ENCODE measurements around the gene SAP30.

Gene SAP30

GRCh38 chr4:173397604-173398003 is 26.9 kb downstream of the SAP30 start:
- no peak overlapping the region for H3K4me3 ChIP-seq (ENCODE audit: extremely low read depth, insufficient read depth, low read length, poor library complexity, severe bottlenecking)
- no peak overlapping the region for H3K27ac ChIP-seq (ENCODE audit: low read depth, low read length, severe bottlenecking)
- H3K36me3 ChIP-seq (ENCODE audit: control insufficient read depth, insufficient read depth, low read length): no peaks in the 10 kb centered on the region
- WGBS, 2 experiments (ENCODE audit: insufficient coverage in 2 of 2): 83 to 100% methylated on average over 1 of the region's 1 CpG
- no peaks in the 10 kb centered on the region for H3K9me3 ChIP-seq (ENCODE audit: control insufficient read depth, low read length)
- H3K4me1 ChIP-seq (ENCODE audit: control insufficient read depth, insufficient read depth, low read length, poor library complexity, severe bottlenecking): no peaks in the 10 kb centered on the region

GRCh38 chr4:173398220-173398619 is 27.5 kb downstream of the SAP30 start:
- Histone ChIP-seq H3K4me1 (ENCODE audit: control insufficient read depth, insufficient read depth, low read length, poor library complexity, severe bottlenecking) (no peaks in the 10 kb centered on the region), H3K4me3 (ENCODE audit: extremely low read depth, insufficient read depth, low read length, poor library complexity, severe bottlenecking) (no peak overlapping the region), H3K27ac (ENCODE audit: low read depth, low read length, severe bottlenecking) (no peak overlapping the region)

GRCh38 chr4:173398779-173399415 is 28.1 kb downstream of the SAP30 start, which contains the start of gene SCRG1:
Gene SCRG1 (minus strand): TSS chr4:173399116. CDS start chr4:173391414, 7,702 bp downstream.
- no peaks in the 10 kb centered on the region for H3K9me3 ChIP-seq (ENCODE audit: control insufficient read depth, low read length)
- no peaks in the 10 kb centered on the region for H3K4me1 ChIP-seq (ENCODE audit: control insufficient read depth, insufficient read depth, low read length, poor library complexity, severe bottlenecking)
- WGBS, 2 experiments (ENCODE audit: insufficient coverage in 2 of 2): 21 to 90% methylated on average over 2 to 3 of the region's 4 CpGs
- H3K36me3 ChIP-seq (ENCODE audit: control insufficient read depth, insufficient read depth, low read length): no peaks in the 10 kb centered on the region
- H3K27ac ChIP-seq (ENCODE audit: low read depth, low read length, severe bottlenecking): no peak within 1 kb of the TSS
- H3K4me3 ChIP-seq (ENCODE audit: extremely low read depth, insufficient read depth, low read length, poor library complexity, severe bottlenecking): no peak within 1 kb of the TSS

More at GRCh38 chr4:173398220-173398619, 27.5 kb downstream of the SAP30 start:
- no peaks in the 10 kb centered on the region for H3K36me3 ChIP-seq (ENCODE audit: control insufficient read depth, insufficient read depth, low read length)
- H3K9me3 ChIP-seq (ENCODE audit: control insufficient read depth, low read length): no peaks in the 10 kb centered on the region

GRCh38 chr4:173401063-173401462 is 30.3 kb downstream of the SAP30 start:
- Histone ChIP-seq H3K4me1 (ENCODE audit: control insufficient read depth, insufficient read depth, low read length, poor library complexity, severe bottlenecking) (no peaks in the 10 kb centered on the region), H3K27ac (ENCODE audit: low read depth, low read length, severe bottlenecking) (no peak overlapping the region), H3K4me3 (ENCODE audit: extremely low read depth, insufficient read depth, low read length, poor library complexity, severe bottlenecking) (no peak overlapping the region), H3K9me3 (ENCODE audit: control insufficient read depth, low read length) (no peaks in the 10 kb centered on the region), H3K36me3 (ENCODE audit: control insufficient read depth, insufficient read depth, low read length) (no peaks in the 10 kb centered on the region)
- 77% methylated on average over 2 of the region's 4 CpGs for WGBS, 2 experiments (ENCODE audit: insufficient coverage in 2 of 2)

- Histone ChIP-seq H3K9me3 (ENCODE audit: control insufficient read depth, low read length) (no peaks in the 10 kb centered on the region), H3K27ac (ENCODE audit: low read depth, low read length, severe bottlenecking) (no peak overlapping the region), H3K36me3 (ENCODE audit: control insufficient read depth, insufficient read depth, low read length) (no peaks in the 10 kb centered on the region), H3K4me3 (ENCODE audit: extremely low read depth, insufficient read depth, low read length, poor library complexity, severe bottlenecking) (no peak overlapping the region), H3K4me1 (ENCODE audit: control insufficient read depth, insufficient read depth, low read length, poor library complexity, severe bottlenecking) (no peaks in the 10 kb centered on the region)
- WGBS, 2 experiments (ENCODE audit: insufficient coverage in 2 of 2): 93 to 96% methylated on average over 2 of the region's 2 CpGs
Measured at GRCh38 chr4:173403051-173403450, 32.3 kb downstream of the SAP30 start.

- H3K4me3 ChIP-seq (ENCODE audit: extremely low read depth, insufficient read depth, low read length, poor library complexity, severe bottlenecking): no peak overlapping the region
- no peaks in the 10 kb centered on the region for H3K4me1 ChIP-seq (ENCODE audit: control insufficient read depth, insufficient read depth, low read length, poor library complexity, severe bottlenecking)
- H3K27ac ChIP-seq (ENCODE audit: low read depth, low read length, severe bottlenecking): no peak overlapping the region
- 92 to 94% methylated on average over 2 of the region's 3 CpGs for WGBS, 2 experiments (ENCODE audit: insufficient coverage in 2 of 2)
- no peaks in the 10 kb centered on the region for H3K9me3 ChIP-seq (ENCODE audit: control insufficient read depth, low read length)
- H3K36me3 ChIP-seq (ENCODE audit: control insufficient read depth, insufficient read depth, low read length): no peaks in the 10 kb centered on the region
Measured at GRCh38 chr4:173404296-173404865, 33.6 kb downstream of the SAP30 start.

GRCh38 chr4:173405840-173406606 is 35.3 kb downstream of the SAP30 start:
- no peaks in the 10 kb centered on the region for H3K4me1 ChIP-seq (ENCODE audit: control insufficient read depth, insufficient read depth, low read length, poor library complexity, severe bottlenecking)
- H3K4me3 ChIP-seq (ENCODE audit: extremely low read depth, insufficient read depth, low read length, poor library complexity, severe bottlenecking): no peak overlapping the region
- H3K27ac ChIP-seq (ENCODE audit: low read depth, low read length, severe bottlenecking): no peak overlapping the region
- no peaks in the 10 kb centered on the region for H3K9me3 ChIP-seq (ENCODE audit: control insufficient read depth, low read length)
- 75 to 100% methylated on average over 1 of the region's 4 CpGs for WGBS, 2 experiments (ENCODE audit: insufficient coverage in 2 of 2)
- no peaks in the 10 kb centered on the region for H3K36me3 ChIP-seq (ENCODE audit: control insufficient read depth, insufficient read depth, low read length)

- Histone ChIP-seq H3K27ac (ENCODE audit: low read depth, low read length, severe bottlenecking) (no peak overlapping the region), H3K9me3 (ENCODE audit: control insufficient read depth, low read length) (no peaks in the 10 kb centered on the region), H3K4me3 (ENCODE audit: extremely low read depth, insufficient read depth, low read length, poor library complexity, severe bottlenecking) (no peak overlapping the region), H3K4me1 (ENCODE audit: control insufficient read depth, insufficient read depth, low read length, poor library complexity, severe bottlenecking) (no peaks in the 10 kb centered on the region), H3K36me3 (ENCODE audit: control insufficient read depth, insufficient read depth, low read length) (no peaks in the 10 kb centered on the region)
- WGBS, 2 experiments (ENCODE audit: insufficient coverage in 2 of 2): 50% methylated on average over 2 of the region's 2 CpGs
Measured at GRCh38 chr4:173410079-173410478, 39.3 kb downstream of the SAP30 start.

- H3K4me1 ChIP-seq (ENCODE audit: control insufficient read depth, insufficient read depth, low read length, poor library complexity, severe bottlenecking): no peaks in the 10 kb centered on the region
Measured at GRCh38 chr4:173411106-173411693, 40.4 kb downstream of the SAP30 start.

GRCh38 chr4:173413036-173413435 is 42.3 kb downstream of the SAP30 start:
- H3K4me3 ChIP-seq (ENCODE audit: extremely low read depth, insufficient read depth, low read length, poor library complexity, severe bottlenecking): no peak overlapping the region
- WGBS, 2 experiments (ENCODE audit: insufficient coverage in 2 of 2): 100% methylated on average over 1 of the region's 1 CpG; no CpG with 5 or more reads in 1 of the 2 experiments
- H3K9me3 ChIP-seq (ENCODE audit: control insufficient read depth, low read length): no peaks in the 10 kb centered on the region
- no peaks in the 10 kb centered on the region for H3K36me3 ChIP-seq (ENCODE audit: control insufficient read depth, insufficient read depth, low read length)
- H3K27ac ChIP-seq (ENCODE audit: low read depth, low read length, severe bottlenecking): no peak overlapping the region
- H3K4me1 ChIP-seq (ENCODE audit: control insufficient read depth, insufficient read depth, low read length, poor library complexity, severe bottlenecking): no peaks in the 10 kb centered on the region

More at GRCh38 chr4:173411106-173411693, 40.4 kb downstream of the SAP30 start:
- H3K9me3 ChIP-seq (ENCODE audit: control insufficient read depth, low read length): no peaks in the 10 kb centered on the region
- H3K36me3 ChIP-seq (ENCODE audit: control insufficient read depth, insufficient read depth, low read length): no peaks in the 10 kb centered on the region
- H3K27ac ChIP-seq (ENCODE audit: low read depth, low read length, severe bottlenecking): no peak overlapping the region
- WGBS, 2 experiments (ENCODE audit: insufficient coverage in 2 of 2): 86% methylated on average over 2 of the region's 4 CpGs
- no peak overlapping the region for H3K4me3 ChIP-seq (ENCODE audit: extremely low read depth, insufficient read depth, low read length, poor library complexity, severe bottlenecking)
